ENCODE measurements around the gene FOXF2. TPM values are rescaled to one million over a fixed set of nuclear protein-coding genes. Genes with fewer than 3 reads are reported as not detected.

Gene FOXF2
- total and polyA plus RNA-seq, 2 of the 4 experiments (the other 2 are of a cell fraction): 2.5 to 16.3 TPM

GRCh38 chr6:1404713-1405098 is 15.3 kb downstream of the FOXF2 start:
- H3K18ac ChIP-seq (ENCODE audit: low read depth, low read length): no peak overlapping the region
- no peak overlapping the region for H3K4ac ChIP-seq (ENCODE audit: low read depth, low read length)
- H4K5ac ChIP-seq (ENCODE audit: low read depth, low read length): no peak overlapping the region
- intact Hi-C loops (cut with micrococcal nuclease) (no loop called here), in situ Hi-C loops (cut with MboI; ENCODE audit: low sequenced_read_pairs) (loop anchor here (10.0 kb wide), 1 partner anchor 690 kb away; no protein-coding TSS in a partner anchor), dilution Hi-C loops (cut with HindIII; ENCODE audit: low sequenced_read_pairs, unreplicated experiment) (no loop called here)
- no peak overlapping the region for H3K4me2 ChIP-seq (ENCODE audit: low read depth, low read length)
- no peak overlapping the region for H2BK20ac ChIP-seq (ENCODE audit: low read depth, low read length)
- H2AK5ac ChIP-seq (ENCODE audit: low read depth, low read length): no peak overlapping the region
- no peak overlapping the region for H4K91ac ChIP-seq (ENCODE audit: insufficient read depth, low read depth, low read length)
- TF ChIP-seq FOS (IDR thresholded peaks at IDR 0.05; ENCODE audit: low read depth, low read length): no peak
- TF ChIP-seq RFX5 (IDR thresholded peaks at IDR 0.05; ENCODE audit: low read depth, low read length): no peak
- no peak for TF ChIP-seq POLR2A (IDR thresholded peaks at IDR 0.05; ENCODE audit: low read depth, low read length)
- TF ChIP-seq ELK1 (IDR thresholded peaks at IDR 0.05; ENCODE audit: borderline replicate concordance, low read depth, low read length): no peak
- TF ChIP-seq CHD1 (IDR thresholded peaks at IDR 0.05; ENCODE audit: low read depth, low read length): no peak
- no peak for TF ChIP-seq SMC3 (IDR thresholded peaks at IDR 0.05; ENCODE audit: low read depth, low read length)
- no peak for TF ChIP-seq MAFK (IDR thresholded peaks at IDR 0.05; ENCODE audit: low read depth, low read length)
- no peak for TF ChIP-seq NFE2L2 (IDR thresholded peaks at IDR 0.05; ENCODE audit: low read depth, low read length)
- no peak for TF ChIP-seq RAD21 (IDR thresholded peaks at IDR 0.05; ENCODE audit: low read length)
- TF ChIP-seq RCOR1 (IDR thresholded peaks at IDR 0.05; ENCODE audit: insufficient replicate concordance, low read length): no peak
- no CpG with 5 or more reads among the region's 4 CpGs for WGBS, 2 experiments (ENCODE audit: extremely low coverage in 2 of 2, insufficient read length in 1 of 2)
- H2BK15ac ChIP-seq (ENCODE audit: low read depth, low read length): no peak overlapping the region
- BruUV-seq (replicated peaks): no TSS peak
- no peak overlapping the region for H2AFZ ChIP-seq (replicated peaks; ENCODE audit: low read length, poor library complexity)
- ATAC-seq (ENCODE audit: low read depth): no peak
- peaks cover 19% of the 10 kb centered on the region for H3K4me1 ChIP-seq (ENCODE audit: control insufficient read depth, insufficient read depth, low read length)
- no peak overlapping the region for H3K56ac ChIP-seq (ENCODE audit: extremely low read depth, insufficient read depth, low read length)
- H3K27ac ChIP-seq (ENCODE audit: insufficient read depth, low read length): no peak overlapping the region
- no peak overlapping the region for H2BK120ac ChIP-seq (ENCODE audit: low read depth, low read length)
- H2AK9ac ChIP-seq (replicated peaks; ENCODE audit: low read depth, low read length, poor library complexity): no peak overlapping the region
- ChIA-PET CTCF (interaction anchor here (1.7 to 1.9 kb wide), 2 partner anchors 8 to 20 kb away, joined by 4 to 15 read pairs; no protein-coding TSS in a partner anchor), POLR2A (ENCODE audit: unreplicated experiment) (no interaction called here)
- no peaks in the 10 kb centered on the region for H3K27me3 ChIP-seq (ENCODE audit: control insufficient read depth, insufficient read depth, low read length)
- H3K14ac ChIP-seq (replicated peaks; ENCODE audit: low read depth, low read length): no peak overlapping the region
- H3K36me3 ChIP-seq (ENCODE audit: control insufficient read depth, insufficient read depth, low read length): no peaks in the 10 kb centered on the region
- peaks cover 12% of the 10 kb centered on the region for H3K9me1 ChIP-seq (ENCODE audit: insufficient read depth, low read length)
- no peak overlapping the region for H3K4me3 ChIP-seq (ENCODE audit: insufficient read depth, low read depth, low read length)
- no peaks in the 10 kb centered on the region for H3K9me3 ChIP-seq (ENCODE audit: control insufficient read depth, insufficient read depth, low read length)
- H2BK5ac ChIP-seq (ENCODE audit: low read depth, low read length, poor library complexity, severe bottlenecking): no peak overlapping the region
- H3K9ac ChIP-seq (ENCODE audit: low read depth, low read length): no peak overlapping the region
- H3K23ac ChIP-seq (ENCODE audit: low read depth, low read length): no peak overlapping the region
- no peaks in the 10 kb centered on the region for H3K79me1 ChIP-seq (ENCODE audit: low read depth in 1 of 2, low read length in 2 of 2)
- H4K20me1 ChIP-seq (ENCODE audit: insufficient read depth, low read length): no peaks in the 10 kb centered on the region
- H4K8ac ChIP-seq (ENCODE audit: low read depth in 2 of 2, low read length in 2 of 2): no peak overlapping the region
- no peak for DNase-seq

Measured in IMR-90 (cell line).